GM18511 (cell line): ENCODE results near the gene NXPH1.

ENCODE experiments used
- ATAC-seq: cut with Tn5 transposase; IDR thresholded peaks from one replicate; pipeline ENCODE4 v1.9.1; 2021; ENCODE audit warnings: mild to moderate bottlenecking, moderate library complexity; ENCODE audit not compliant: unreplicated experiment

NXPH1 gene

DNA sequence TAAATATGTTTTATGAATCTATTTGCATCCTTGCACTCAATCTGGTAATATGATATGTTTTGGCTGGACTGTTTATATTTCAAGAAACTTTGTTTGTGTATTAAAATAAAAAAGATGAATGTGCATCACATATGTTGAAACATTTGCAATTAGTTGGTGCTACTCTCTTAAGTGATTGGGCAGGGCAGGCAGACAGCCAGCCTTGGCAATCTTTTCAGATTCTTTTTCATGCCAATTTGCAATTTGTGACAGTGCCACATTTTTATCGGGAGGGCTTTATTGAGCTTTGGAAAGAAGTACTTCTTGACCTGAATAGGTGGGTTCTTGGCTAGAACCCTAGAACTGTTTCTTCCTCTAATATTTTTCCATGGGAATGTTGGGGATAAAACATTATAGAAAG lies 152.2 kb downstream of the NXPH1 start:
- ATAC-seq, result no peak

DNA sequence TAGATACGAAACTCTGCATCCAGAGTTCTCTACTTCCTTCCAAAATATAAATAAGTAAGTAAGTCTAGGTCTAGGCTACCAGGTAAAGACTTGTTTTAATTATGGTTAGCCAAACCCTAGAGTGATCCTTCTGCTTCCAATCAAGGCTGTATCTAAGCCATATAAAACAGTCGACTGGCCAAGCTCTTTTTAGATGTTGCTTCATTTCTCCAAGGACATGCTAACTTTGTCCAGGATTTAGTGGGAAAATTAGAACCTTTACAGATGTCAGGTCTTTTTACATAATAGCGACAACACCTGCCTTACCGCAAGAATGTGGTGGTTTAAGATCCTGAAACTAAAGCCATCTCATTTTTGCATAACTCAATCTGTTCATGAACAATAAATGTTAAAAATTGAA lies 156.8 kb downstream of the NXPH1 start:
- ATAC-seq, result no peak

- no peak for ATAC-seq
Measured at GRCh38 chr7:8590791-8591190, 157.4 kb downstream of the NXPH1 start.

DNA sequence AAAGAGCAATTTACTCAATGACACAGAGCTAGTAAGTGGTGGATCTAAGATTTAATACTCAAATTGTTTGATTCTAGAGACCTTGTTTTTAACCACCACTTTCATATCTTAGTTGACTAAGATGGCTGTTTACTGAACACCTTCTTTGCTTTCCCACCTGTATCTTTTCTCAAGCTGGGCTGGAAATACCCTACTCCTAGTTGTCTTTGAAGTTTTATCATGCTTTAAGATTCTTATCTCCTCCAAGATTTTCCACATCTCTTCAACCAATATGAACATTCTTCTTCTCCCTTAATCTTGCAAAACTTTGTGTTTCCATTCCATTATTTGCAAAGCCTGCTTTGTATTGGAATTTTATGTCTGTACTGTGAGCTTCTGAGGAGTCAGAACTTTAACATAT lies 157.9 kb downstream of the NXPH1 start:
- ATAC-seq, result no peak

DNA sequence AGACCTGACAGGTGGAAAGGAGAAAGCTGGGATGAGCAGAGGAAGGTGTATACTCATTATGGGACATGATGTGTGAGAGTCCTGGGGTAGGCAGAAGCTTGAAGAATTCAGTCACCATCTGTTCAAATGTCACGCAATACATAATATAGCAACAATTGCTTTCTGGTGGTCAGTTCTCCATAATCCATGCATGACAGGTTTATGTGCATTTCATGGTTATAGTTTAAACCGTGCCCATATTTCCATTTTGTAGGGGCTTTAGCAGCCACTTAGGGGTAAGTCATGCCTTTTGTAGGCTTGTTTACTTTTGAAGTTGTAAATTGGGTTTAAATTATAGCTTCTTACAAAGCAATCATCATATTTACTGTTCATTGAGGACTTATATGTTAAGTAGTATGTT lies 158.8 kb downstream of the NXPH1 start:
- ATAC-seq, result no peak

DNA sequence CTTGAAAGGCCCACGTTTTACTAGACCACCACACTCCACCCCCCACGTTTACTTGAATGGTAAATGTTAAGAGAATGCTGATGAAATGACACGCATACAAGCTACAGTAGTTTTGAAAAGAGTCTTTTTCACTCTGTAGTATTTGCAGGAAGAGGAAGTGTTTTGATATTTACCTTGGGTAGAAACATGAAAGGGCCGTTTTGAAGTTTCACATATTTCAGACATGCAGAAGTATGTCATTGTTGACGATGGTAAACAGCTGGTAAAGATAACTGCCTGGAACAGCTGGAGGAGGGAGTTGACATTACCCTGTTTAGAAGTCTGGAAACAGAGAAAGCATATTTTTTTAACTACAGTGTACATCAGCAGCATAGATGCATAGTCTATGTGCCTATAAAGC lies 160.7 kb downstream of the NXPH1 start:
- no peak for ATAC-seq

GRCh38 chr7:8597565-8597964 lies 164.2 kb downstream of the NXPH1 start:
- no peak for ATAC-seq

GRCh38 chr7:8601121-8601520 lies 167.7 kb downstream of the NXPH1 start:
- no peak for ATAC-seq

DNA sequence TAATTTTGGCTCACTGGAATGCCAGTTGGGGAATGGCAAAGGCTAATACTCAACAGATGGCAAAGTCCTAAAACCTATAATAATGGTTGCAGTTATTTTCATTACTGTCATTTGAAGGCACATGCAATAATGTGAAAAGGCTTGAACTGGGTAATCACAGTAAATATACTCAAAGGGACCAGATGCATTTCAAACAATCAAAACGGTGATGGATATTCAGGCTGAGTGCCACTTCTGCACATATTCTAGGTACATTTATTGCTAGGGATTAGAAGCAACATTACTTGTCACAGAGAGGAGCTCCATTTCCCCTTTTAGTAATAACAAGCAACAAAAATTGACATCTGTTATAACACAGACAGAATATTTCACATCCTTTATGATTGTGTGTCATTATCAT lies 171.8 kb downstream of the NXPH1 start:
- ATAC-seq, result no peak

DNA sequence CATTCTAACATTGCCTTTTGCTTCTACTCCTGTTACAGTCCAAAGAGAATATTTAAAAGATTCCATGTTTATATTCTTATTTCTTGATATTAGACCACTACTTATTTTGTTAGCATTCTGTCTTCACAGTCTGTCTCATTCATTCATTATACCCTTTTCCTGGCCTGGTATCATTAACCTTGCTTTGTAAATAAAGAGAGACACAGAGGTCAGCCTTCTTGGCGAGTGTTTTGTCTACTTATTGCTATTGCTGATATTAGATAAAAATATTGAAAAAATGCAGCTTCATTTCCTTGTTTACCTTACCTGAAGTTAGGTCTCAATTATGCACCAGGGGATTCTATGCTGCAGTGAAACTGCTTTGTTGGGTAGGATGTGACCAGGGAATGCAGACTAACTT lies 179.2 kb downstream of the NXPH1 start:
- ATAC-seq, result no peak

GRCh38 chr7:8613191-8613590 lies 179.8 kb downstream of the NXPH1 start:
- no peak for ATAC-seq

- no peak for ATAC-seq
Measured at GRCh38 chr7:8615019-8615418, 181.6 kb downstream of the NXPH1 start.

DNA sequence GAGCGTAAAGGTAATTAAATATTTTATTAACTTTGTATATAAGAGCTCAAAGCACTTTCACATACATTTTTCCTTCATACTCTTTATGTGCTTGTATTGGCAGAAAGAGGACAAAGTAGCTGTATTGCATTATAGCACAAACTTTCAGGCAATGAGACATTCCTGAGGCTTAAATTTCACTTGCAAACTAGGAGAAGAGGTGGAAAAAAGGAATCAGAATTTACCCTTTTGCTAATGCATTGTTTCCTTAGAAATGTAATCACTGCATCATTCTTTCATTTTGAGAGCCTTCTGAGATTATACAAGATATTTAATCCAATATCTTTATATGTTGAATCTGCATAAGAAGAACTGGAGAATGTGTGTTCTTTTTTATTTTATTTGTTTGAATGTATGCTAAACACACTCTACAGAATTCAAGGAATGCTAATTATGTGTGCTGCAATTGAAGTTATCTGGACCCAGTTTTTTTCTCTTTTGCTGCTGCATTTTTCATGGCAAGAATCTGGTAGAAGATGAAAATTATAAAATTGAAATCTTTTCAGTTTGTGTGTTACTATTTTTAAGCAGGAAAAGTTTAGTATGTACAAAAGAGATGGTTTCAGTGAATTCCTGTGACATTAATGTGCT lies 185.1 kb downstream of the NXPH1 start:
- no peak for ATAC-seq

DNA sequence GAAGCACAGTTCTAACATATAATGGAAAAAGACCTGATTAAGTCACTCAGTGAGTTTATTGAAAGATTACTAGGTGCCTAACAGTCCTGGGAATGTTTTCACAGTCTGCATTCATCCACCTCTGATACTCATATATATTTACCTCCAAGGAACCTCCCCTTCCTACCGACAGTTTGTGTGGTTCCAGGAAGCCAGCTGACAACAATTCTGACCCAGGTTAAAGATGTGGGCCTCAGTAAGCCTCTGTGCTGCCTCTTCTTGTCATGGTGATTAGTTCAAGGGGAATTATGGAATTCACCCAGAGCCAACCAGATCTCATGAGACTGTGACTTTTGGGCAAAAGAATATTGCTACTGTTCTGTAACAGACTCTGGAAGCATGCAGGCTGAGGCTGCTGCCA lies 186.8 kb downstream of the NXPH1 start:
- ATAC-seq, result no peak

- no peak for ATAC-seq
Measured at GRCh38 chr7:8625612-8626011, 192.2 kb downstream of the NXPH1 start.

DNA sequence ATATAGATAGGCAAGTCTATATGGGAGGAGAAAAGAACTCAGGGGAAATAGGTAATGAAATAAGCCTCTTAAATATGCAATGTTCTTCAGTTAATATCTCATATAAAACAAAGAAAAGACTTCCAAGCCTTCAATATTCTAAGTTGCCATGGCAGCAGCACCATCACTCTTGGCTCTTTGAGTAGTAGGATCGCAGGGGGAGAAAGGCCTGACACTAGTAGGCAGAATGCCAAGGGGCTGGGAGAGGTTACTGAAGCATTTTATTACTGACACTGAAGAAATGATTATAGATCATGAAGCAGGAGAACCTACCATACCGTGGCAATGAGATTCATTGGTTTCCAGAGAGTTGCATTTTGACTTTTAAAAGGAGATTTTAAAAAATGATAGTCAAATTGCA lies 193.9 kb downstream of the NXPH1 start:
- ATAC-seq, result no peak

DNA sequence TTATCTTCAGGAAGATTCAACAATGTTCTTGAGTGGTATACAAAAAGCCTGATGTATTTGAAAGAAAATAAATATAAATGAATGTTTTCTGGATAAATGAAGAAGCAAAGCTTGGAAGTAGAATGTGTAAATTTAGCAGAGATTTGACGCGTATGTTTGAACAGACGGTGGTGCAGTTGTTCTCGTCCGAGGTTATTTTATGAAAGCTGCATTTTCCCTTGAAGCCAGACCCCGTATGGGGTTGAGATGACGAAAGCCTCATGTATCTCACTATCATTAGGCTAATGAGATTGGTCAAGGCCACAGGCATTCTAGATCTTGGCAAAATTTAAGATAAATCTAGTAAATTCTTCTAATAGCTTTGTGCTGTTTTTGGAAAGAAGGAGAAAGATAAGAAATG lies 195.2 kb downstream of the NXPH1 start:
- no peak for ATAC-seq

DNA sequence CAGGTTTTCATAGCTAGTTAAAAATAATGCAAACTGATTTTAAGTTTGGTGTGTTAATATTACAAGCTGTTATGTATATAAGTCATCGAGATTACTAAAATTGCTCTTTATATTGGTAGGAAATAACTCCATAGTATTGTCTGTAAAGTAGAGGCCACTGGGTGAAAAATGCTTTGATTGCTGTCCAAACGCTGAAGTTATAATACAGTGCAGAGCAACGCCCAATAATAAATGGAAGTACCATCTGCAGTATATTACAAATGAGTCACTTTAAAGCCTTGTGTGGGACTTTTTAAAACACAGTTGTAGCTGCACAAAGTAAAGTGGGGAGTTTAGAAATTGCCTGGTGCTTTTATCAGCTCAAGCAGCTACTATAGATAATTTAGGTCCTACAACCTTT lies 196.1 kb downstream of the NXPH1 start:
- ATAC-seq, result no peak

- no peak for ATAC-seq
Measured at GRCh38 chr7:8637322-8637721, 203.9 kb downstream of the NXPH1 start.

DNA sequence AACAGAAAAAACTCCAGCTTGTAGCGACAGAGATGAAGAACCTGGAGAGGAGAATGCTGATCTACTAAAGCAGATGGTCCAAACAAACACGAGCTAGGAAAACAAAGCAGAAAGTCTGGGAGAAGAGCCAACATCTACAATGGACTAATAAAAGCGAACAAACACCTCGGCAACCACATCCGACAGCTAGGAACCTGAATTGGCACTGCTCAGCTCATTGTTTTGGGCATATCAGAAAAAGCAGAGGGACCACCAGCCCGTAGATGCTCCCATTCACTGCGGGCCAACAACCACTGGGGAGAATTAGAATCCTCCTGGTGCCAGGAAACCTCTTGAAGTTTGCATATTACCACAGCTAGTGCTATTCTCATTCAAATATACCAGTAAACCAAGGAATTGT lies 204.7 kb downstream of the NXPH1 start:
- ATAC-seq, result no peak

- ATAC-seq, result no peak
Measured at GRCh38 chr7:8639668-8640067, 206.3 kb downstream of the NXPH1 start.

DNA sequence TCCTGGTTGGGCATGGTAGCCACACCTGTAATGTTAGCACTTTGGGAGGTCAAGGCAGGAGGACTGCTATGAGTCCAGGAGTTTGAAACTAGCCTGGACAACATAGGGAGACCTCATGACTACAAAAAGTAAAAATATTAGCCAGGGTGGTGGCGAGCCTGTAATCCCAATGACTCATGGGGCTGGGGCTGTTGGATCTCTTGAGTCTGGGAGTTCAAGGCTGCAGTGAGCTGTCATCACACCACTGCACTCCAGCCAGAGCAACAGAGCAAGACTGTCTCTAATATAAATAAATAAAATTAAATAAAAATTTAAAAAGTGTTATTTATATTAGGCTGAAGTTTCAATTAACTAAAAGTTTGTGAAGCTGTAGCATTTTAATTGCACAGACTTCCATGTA lies 207.3 kb downstream of the NXPH1 start:
- ATAC-seq, result no peak

GRCh38 chr7:8668627-8669500 lies 235.5 kb downstream of the NXPH1 start:
- no peak for ATAC-seq
